LNCaP clone FGC (cell line): ENCODE results near the gene TRAP1.

Source experiments
- DNase-seq: peaks from one replicate; pipeline ENCODE4 v3.0.0-alpha.2; 2011; ENCODE audit warnings: low read depth
- H3K4me3 ChIP-seq: 2 replicates; pipeline ENCODE4 v1.5.1; 2011; ENCODE audit warnings: mild to moderate bottlenecking, low read depth, low read length, control low read depth
- TF ChIP-seq, protein P1 (sequence below): IDR thresholded peaks from 2 replicates; pipeline ENCODE4 v1.5.1; 2012; ENCODE audit warnings: mild to moderate bottlenecking; ENCODE audit not compliant: control insufficient read depth, insufficient read depth; ENCODE audit errors: extremely low read depth

The TRAP1 gene

DNA sequence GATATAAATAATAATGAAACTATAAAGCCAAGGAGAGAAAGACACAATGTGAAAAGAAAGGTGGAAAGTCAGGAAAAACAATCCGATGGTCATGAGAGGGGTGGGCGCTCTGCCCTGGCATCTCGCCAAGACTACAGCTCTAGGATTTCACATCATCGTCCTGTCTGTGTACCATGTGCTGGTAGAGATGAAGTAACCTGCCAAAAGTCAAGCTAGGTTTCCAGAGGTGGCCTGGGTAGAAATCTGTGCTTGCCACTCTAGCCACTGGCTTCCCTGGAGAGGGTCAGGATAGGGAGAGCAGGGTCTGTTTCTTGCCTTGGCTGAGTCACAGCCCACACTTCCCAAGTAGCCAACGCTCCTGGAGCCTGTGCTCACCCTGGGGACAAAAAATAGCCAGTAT is 31.0 kb upstream of the TRAP1 start:
- TF ChIP-seq, protein P1, sequence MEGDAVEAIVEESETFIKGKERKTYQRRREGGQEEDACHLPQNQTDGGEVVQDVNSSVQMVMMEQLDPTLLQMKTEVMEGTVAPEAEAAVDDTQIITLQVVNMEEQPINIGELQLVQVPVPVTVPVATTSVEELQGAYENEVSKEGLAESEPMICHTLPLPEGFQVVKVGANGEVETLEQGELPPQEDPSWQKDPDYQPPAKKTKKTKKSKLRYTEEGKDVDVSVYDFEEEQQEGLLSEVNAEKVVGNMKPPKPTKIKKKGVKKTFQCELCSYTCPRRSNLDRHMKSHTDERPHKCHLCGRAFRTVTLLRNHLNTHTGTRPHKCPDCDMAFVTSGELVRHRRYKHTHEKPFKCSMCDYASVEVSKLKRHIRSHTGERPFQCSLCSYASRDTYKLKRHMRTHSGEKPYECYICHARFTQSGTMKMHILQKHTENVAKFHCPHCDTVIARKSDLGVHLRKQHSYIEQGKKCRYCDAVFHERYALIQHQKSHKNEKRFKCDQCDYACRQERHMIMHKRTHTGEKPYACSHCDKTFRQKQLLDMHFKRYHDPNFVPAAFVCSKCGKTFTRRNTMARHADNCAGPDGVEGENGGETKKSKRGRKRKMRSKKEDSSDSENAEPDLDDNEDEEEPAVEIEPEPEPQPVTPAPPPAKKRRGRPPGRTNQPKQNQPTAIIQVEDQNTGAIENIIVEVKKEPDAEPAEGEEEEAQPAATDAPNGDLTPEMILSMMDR = no peak
- no peak for DNase-seq
- H3K4me3 ChIP-seq = no peak overlapping the region

DNA sequence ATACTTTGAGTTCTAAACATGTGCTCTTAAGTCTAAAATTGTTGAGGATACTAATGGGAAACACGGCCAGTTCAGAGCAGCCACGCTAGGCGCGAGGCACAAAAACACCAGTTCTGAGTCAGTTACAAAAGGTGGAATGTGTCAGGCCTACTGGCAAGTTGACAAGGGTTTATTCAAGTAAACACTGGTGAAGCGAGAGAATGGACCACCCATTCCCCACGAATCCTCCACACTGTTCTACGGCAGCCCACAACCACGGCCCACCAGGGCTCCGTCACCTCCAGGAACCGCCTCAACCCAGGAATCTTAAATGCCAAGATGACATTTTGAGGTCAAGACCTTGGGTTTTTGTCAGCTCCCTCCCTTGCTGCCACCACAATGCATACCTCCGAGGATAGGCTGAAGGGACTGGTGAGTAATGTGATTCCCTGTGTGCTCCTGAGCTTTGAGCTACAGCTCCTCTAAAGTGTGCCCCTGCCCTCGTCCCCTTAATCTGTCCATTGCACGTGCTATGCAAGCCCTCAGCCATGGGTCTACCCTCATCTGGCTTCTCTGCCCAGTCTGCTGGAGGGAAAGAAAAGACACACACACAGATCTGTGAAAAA is 28.5 kb upstream of the TRAP1 start:
- DNase-seq = no peak
- H3K4me3 ChIP-seq = no peak overlapping the region
- TF ChIP-seq, protein P1 = no peak

DNA sequence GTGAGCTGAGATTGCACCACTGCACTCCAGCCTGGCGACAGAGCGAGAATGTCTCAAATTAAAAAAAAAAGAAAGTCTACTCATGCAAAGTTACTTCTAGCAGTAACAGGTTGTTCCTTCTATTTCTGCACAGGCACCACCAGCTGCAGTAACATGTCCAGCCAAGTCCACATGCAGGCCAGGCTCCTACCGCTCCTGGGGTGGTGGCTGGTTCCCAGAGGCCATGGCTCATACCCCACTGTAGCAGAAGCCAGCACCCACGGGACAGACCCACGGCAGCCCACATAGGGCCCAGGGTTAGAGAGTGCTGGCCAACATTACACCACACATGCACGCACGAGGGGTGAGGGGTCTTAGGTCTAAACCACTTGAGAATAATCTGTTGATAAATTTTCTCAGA is 26.7 kb upstream of the TRAP1 start:
- TF ChIP-seq, protein P1 = no peak
- no peak overlapping the region for H3K4me3 ChIP-seq
- DNase-seq = no peak

DNA sequence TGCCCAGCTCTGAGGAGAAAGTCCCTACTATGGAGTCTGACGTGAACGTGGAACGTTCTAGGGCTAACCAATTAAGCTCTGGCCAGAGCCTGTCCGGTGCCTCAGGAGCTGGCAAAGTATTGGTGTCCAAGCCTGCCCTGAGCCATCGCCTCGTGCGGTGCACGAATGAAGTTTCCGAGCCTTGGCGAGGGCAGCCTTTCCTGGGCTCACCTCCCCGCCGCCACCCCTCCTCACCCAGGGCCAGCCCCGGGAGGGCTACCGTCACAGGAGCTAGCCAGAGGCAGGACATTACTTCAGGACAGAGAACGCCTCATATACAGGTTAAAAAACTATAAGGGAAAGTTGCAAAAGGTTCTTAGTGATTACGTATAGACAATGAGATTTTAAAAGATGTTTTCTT is 23.6 kb upstream of the TRAP1 start:
- no peak for DNase-seq
- TF ChIP-seq, protein P1 = no peak

DNA sequence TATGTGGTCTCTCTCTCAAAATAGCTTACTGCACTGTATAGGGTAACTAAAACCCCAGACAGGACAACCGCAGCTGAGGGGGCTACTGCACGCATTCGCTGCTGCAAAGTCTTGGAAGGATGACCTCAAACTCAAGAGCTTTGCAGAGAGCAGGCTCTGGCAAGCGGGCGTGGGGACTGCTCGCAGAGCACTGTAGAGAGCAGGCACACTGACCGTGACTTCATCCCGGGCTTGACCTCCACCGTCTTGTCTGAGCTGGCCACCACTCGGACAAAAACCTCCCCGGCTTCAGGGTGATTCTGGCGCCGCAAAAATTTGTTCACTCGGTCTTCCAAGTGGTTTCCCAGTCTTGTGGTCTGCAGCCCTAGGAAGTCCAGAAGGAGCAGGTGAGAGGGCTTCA is 22.9 kb upstream of the TRAP1 start:
- H3K4me3 ChIP-seq = no peak overlapping the region
- DNase-seq = no peak
- TF ChIP-seq, protein P1 = no peak

More for the DNA sequence above, 23.6 kb upstream of the TRAP1 start:
- H3K4me3 ChIP-seq = no peak overlapping the region

DNA sequence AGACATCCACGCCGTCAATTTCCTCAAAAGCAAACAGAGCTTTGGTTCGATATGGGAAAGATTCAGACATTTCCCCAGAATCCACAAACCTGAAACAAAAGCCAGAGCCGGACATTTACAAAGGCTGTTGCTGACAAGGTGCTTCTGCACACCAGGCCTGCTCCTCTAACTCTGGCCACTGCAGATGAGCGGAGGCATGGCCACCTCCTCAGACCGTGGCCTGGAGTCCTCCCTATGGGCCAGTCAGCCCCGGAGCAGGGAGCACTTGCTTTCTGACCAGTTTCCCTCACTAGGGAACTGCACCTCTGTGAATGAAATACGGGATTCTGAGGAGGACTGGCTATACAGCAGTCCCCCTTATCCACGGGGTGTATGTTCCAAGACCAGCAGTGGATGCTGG is 22.3 kb upstream of the TRAP1 start:
- TF ChIP-seq, protein P1 = no peak
- DNase-seq = no peak
- H3K4me3 ChIP-seq = no peak overlapping the region

DNA sequence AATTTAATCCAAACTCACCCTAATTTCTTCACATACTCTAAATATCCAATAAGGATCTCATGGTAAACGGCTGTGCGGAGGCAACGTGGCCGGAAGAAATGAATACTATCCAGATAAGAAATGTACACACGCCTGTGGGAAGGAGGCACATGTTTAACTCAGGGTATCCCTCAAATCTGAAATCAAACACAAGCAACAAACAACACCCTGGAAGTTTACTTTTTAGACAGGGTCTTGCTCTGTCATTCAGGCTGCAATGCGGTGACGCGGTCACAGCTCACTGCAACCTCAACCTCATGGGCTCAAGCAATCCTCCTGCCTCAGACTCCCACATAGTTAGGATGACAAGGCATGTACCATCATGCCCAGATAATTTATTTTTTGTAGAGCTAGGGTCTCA is 21.2 kb upstream of the TRAP1 start:
- TF ChIP-seq, protein P1 = no peak
- no peak for DNase-seq
- no peak overlapping the region for H3K4me3 ChIP-seq
